ENCODE data around the gene BASP1. TPM values are rescaled to one million over a fixed set of nuclear protein-coding genes. Genes with fewer than 3 reads are reported as not detected.
A peak's percentile ranks its signal among the peaks of the same experiment; 100 is the strongest.
"Not testable (repeated sequence)": the region's sequence is repeated elsewhere in the genome, so short reads cannot be mapped to it uniquely, and the experiment has no call there.

Gene BASP1
- total RNA-seq, 1 donor from 2014 or later, result 411 TPM

DNA sequence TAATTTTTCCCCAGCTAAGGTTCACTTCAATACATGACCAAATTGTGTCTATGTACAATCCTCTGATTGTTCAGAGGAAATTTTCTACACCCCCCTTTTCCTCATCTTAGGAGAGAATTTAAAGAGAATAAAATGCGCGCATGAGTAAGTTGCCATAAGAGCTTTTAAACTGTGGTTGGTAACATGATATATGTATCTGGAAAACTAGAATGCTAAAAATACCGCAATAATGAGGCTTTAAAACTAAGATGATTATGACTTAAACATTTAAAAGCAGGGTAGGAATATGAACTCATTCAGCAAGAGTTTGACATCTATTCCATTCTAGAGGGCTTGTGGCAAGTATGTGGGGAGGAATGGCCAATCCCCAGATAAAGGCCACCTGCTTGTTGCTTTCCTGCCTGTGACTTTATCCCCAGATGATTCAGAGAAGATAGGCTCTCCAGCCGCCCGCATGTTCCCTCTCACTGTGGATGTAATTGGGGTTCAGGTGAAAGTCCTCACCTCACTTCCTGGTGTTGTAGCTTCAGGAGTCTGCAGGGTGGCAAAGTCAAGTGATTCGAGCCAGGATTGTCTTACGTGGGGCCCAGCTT, 26.5 kb upstream of the BASP1 start:
- DNase-seq (ENCODE audit: low spot score in 2 of 2), result no peak

DNA sequence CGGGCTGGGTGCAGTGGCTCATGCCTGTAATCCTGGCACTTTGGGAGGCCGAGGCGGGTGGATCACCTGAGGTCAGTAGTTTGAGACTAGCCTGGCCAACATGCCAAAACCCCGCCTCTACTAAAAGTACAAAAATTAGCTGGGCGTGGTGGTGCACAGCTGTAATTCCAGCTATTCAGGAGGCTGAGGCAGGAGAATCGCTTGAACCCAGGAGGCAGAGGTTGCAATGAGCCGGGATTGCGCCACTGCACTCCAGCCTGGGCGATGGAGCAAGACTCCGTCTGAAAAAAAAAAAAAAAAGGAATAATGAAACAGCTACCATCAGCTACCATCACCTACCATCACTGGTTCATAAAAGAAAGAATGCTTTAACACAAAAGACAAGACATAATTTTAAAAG, 25.9 kb upstream of the BASP1 start:
- FAIRE-seq; DNase-seq (ENCODE audit: low spot score in 2 of 2): not testable (repeated sequence)

More for the DNA sequence above, 26.5 kb upstream of the BASP1 start:
- FAIRE-seq, result no peak

DNA sequence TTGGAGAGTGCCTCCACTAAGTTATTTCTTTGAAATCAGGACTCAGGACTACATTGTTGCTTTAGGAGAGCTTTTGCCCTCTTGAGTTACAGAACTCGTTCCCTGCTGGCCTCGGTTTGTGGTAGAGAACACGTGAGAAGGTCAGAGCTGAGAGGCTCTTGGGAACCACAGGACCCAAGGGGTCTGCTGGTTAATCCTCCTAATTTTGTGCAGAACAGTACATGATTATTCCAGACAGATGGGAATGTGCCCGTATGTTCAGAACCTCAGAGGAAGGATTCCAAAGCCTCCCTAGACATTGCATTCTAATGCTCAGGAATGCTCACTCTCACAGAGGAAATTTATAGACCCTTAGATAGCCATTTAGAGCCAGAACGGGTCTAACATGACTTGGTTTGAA, 25.2 kb upstream of the BASP1 start:
- DNase-seq (ENCODE audit: low spot score in 2 of 2) (no peak), FAIRE-seq (no peak)

DNA sequence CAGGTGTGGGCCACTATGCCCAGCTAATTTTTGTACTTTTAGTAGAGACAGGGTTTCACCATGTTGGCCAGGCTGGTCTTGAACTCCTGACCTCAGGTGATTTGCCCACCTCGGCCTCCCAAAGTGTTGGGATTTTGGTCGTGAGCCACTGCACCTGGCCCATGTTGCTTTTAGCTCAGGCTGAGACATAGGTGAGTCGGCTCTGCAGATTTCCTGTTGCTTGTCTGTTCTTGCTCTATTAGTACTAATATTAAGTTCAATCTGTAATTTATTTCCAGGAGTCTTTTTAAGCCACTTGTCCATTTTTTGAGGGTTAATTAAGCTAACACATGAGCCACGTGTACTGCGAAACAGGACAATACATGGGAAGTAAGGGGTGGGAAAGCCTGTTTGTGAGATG, 21.4 kb upstream of the BASP1 start:
- DNase-seq (ENCODE audit: low spot score in 2 of 2), result no peak
- FAIRE-seq, result no peak

DNA sequence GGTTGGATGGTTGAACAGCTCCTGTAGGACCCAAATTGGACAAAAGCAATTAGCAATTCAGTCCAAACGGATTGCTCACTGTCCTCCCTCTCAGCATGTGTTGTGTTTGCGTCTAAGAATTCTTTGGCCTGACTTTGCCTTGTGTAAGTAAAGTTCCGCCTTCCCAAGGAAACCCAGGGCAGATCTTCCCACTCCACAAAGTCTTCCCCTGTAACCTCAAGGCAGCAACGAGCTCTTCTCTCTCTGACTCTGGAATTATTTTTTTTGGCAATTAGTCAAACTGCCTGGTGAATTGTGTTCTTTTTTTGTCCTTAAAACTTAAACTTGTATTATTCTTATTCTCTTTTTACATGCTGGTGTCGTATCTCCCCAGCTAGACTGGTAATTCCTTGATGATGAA, 20.7 kb upstream of the BASP1 start:
- DNase-seq (ENCODE audit: low spot score in 2 of 2), result no peak
- no peak for FAIRE-seq

DNA sequence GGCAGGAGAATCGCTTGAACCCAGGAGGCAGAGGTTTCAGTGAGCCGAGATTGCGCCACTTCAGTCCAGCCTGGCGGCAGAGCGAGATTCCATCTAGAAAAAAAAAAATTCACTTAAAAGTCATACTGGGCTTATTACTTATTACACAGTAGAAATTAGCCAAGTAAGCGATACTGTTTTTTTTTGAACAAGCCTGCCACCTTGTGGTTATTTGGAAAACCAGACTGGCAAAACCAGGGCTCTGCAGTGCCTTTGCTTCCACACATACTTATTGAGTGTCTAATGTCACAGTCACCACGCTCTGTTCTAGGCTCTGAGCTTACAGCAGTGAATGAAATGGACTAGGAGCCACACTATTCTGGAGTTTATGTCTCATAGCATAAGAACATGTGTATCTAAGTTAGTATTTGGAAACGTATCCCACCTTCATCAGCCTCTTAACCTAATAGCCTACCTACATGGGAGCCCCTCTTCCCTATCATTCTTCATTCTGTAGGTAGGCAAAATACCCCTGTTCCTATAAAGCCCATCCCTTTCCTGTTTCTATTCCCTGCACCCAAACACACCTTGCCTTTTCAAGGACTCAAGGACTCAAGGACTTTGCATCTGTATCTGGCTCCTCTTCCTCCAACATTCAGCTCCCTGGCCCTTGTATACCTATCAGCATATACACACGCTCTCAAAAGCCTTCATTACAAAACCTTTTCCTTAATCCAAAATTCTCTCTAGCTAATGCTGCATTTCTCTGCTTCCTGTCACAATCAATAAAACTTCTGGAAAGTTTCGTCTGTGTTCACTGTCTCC, 13.9 kb upstream of the BASP1 start:
- FAIRE-seq, result peak; percentile 30
- DNase-seq (ENCODE audit: low spot score in 2 of 2), result peak; percentile 43 to 67

DNA sequence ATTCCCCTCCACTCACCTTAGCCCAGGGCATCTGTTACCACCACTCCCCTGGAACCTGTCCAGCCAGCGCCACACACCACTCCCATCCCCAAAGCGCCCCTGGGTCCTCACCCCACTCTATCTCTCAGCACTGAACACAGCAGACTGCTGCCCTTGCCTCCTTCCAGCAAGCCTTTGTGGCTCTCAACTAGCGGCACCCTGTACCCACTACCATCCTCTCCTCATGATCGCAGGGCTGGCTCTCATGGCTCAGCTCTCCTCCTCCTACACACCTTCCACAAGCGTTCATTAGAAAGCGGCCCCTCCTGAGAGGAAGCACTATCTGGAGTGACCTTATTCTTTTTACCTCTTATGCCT, 13.3 kb upstream of the BASP1 start:
- no peak for DNase-seq (ENCODE audit: low spot score in 2 of 2)
- no peak for FAIRE-seq

DNA sequence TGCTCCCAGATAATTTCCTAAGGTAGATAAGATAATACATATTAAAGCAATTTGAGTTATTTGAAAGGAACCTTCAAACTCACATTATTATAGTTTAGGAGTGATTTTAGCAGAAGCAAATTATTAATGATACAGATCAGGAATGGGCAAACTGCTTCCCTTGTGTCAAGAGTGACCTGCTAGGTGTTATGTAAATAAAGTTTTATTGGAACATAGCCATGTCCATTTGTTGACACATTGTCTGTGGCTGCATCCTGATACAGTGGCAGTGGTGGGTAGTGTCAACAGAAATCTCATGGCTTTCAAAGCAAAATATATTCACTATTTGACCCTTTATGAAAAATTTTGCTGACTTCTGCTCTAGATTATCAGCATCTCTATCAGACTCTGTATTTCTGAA, 11.4 kb upstream of the BASP1 start:
- no peak for FAIRE-seq

DNA sequence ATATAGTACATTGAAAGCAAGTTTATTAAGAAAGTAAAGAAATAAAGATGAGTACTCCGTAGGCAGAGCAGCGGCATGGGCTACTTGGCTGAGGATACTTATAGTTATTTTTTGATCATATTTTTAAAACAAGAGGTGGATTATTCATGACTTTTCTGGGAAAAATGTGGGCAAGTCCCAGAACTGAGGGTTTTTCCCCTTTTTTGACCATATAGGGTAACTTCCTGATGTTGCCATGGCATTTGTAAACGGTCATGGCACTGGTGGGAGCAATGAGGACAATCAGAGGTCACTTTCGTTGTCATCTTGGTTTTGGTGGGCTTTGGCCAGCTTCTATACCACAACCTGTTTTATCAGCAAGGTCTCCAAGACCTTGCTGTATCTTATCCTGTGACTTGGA, 5.2 kb upstream of the BASP1 start:
- DNase-seq (ENCODE audit: low spot score in 2 of 2), result no peak
- no peak for FAIRE-seq

More for the DNA sequence above, 11.4 kb upstream of the BASP1 start:
- no peak for DNase-seq (ENCODE audit: low spot score in 2 of 2)

DNA sequence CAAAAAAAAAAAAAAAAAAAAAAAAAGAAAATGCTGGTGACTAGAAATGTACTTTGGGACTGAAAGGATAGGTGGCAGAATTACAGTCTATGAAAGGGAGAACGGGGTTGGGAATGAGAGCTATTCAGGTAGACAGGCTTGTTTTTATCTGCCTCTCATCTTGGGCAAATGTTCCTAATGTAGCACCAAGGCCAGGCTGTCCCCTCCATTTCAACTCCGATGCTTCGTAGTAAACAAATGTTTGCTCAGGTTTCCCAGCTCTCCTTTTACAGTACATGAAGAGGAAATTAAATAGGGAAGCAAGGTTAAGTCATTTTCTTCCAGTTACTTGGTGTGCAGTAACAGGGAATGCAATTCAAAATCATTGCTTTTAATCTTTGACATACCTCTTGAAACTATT, 4.4 kb upstream of the BASP1 start:
- FAIRE-seq (no peak), DNase-seq (ENCODE audit: low spot score in 2 of 2) (no peak)

DNA sequence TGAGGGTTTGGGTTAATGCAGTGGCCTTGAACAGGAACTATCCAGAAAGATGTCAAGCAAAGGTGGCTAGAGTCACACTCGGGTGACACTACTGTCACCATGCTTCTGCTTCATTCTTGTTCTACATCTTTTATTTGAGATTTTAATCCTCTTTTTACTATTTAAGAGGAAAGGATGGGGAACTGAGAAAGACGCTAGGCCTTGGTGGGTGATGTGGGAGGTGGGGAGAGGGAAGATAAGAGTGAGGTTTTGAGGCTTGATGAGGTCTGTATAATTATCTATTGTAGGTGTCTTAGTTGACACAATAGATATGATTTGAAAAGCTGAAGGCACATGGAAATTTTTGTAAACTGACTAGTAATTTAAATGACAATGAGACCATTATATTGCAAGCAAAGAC, 3.5 kb upstream of the BASP1 start:
- no peak for DNase-seq (ENCODE audit: low spot score in 2 of 2)
- no peak for FAIRE-seq

DNA sequence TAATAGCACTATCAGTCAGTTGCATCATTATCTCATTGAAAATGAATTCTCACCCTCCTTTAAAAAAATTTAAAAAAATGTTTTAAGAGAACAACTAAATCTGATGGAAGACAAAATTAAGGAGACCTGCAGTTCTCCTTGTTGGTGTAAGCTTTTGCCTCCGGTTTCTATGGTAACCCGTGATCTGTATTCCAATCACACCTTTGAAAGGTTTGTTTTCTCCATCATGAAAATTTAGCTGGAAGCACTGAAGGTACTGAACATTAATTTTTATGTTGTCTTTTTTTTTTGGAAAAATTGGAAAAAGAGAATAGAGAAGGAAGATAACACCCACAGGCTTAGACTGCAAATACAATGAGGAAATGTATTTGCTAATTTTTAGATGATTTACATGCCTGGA, 2.5 kb upstream of the BASP1 start:
- DNase-seq (ENCODE audit: low spot score in 2 of 2), result no peak

DNA sequence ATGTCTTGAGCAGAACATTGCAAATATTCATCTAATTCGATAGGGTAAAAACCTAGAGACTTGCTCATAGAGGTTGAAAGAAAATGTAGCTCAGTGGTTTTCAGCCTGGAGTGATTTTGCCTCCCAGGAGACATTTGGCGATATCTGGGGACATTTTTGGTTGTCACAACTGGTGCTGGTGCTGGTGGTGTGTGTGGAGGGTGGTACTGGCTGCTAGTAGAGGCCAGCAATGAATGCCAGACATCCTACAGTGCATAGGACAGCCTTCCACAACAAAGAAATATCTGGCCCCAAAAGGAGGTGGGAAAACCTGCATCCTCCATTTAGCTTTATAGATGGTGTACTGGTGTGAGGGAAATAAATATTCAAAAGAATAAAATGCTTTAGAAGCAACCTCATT, 2.1 kb upstream of the BASP1 start:
- FAIRE-seq (no peak), DNase-seq (ENCODE audit: low spot score in 2 of 2) (no peak)

More for the DNA sequence above, 2.5 kb upstream of the BASP1 start:
- FAIRE-seq, result no peak

DNA sequence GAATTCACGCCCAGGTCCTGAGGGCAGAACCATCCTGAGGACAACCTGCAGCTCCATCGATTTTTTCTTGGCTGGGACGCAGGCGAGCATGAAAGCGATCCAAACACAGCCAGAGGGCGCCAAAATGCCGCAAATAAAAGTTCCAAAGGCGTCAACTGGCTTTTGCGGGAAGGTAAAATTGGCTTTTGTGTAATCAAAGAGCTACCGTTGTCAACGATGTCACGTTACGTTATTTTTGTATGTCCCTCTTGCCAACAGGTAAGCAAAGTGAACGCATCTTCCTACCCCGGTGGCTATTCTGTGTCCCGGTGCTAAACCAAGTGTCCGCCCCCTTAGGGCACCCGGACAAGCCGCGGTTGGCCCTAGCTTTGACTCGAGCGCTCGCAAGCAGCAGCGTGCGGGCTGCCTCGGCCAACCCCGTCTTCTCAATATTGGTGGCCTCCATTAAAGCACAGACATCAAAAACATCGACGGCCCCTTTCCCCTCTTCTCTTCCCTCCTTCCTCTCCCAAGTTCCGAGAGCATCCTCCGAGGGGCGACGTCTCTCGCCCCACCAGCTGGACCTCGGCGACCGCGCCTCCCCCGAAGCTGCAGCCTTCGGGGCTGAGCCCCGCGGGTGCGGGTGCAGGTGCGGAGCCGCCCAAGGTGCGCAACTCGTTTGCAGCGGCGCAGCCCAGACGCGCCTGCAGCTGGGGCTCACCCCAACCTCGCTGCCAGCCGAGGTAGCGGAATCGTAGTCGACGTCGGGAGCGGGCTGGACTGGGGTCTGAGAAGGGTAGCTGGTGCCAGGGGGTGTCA, 1.1 kb upstream of the BASP1 start:
- FAIRE-seq (no peak), DNase-seq (ENCODE audit: low spot score in 2 of 2) (peak; percentile 59 to 75)

DNA sequence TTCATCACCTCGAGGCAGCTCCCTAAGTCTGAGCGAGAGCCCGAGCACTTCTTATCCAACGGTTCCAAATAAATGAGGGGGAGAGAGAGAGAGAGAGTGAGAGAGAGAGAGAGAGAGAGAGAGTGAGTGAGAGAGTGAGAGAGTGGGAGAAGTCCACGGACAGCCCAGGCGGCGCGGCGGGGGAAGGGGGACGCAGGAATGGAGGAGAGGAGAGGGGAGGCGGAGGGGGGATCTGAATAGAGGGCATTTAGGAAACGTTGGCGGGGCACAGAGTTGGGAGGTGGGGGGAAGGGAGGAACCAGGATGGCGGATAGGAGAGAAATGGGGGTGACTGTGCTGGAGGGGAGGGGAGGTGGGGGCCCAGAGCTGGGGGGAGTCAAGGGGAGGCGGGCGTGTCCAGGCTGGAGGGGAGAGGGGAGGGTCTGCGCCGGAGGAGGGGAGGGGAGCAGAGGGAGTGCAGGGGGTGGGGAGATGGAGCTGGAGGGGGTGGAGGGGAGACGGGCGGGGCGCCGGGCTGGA, 398 bp upstream of the BASP1 start:
- no peak for DNase-seq (ENCODE audit: low spot score in 2 of 2)
- no peak for FAIRE-seq

DNA sequence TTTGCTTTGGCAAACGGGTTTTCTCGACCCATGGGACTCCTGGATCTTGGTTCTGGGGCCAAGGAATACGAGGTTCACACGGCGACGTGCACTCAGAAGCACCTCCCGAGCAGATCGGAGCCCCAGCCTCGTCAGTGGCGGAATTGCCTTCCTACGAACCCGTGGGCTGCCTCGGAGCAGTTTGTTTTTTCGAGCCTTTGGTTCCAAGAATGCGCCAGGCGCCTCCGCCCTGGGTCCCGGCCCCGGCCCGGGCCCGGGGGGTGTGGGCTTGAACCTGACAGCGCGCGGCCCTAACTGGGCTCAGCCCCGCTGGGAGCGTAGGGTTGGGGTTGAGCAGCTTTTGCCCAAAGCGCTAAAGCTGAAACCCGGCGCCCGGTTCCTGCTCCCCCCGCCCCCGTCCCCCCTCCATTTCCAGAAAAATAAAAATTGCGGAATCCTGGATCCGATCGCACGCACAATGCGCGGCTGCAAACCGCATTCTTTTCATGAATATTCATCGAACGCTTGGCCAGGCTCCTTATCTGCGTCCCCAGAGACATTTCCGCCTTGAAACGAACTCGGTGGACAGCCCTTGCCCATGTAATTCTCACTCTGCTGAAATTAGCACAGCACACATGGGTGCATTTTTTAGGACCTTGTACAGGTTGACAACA, 1.0 kb downstream of the BASP1 start:
- no peak for FAIRE-seq
- DNase-seq (ENCODE audit: low spot score in 2 of 2), result peak in 1 of 2 donors; percentile 29

DNA sequence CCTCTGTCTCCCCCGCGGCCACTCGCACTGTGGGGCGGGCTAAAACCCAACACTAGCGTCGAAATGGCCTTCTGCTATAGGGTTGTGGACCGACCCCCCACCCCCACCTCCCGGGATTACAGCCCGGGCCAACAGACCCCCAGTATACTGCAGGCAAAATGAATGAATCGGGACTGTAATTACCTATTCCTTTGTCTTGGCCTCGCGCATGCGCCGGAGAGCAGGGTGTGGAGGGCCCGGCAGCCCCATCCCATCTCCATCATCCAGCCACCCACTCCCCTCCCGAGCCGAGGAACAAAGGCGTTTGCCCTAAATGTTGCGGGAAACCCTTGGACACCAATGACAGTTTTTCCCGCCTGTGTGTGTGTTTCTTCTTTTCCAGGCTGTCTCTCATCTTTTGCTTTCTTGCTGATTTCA, 1.6 kb downstream of the BASP1 start:
- no peak for FAIRE-seq

DNA sequence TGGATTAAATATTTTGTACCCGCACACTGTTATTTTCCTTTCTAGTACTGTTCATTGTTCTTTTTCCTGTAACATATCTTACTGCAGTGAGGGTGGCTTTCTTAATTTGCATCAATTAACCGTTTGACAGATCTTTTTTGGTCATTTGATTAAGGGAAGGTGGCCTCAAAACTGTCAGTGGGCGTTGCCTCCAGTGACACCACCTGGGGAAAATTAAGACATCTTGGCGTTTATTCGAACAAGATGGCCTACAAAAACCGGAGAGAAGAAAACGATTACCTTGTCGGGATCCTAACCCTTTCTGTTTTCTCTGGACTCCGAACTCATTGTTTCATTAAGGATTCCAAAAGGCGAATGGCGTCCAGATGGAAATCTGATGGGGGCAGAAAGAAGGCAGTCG, 2.0 kb downstream of the BASP1 start:
- no peak for FAIRE-seq
- DNase-seq (ENCODE audit: low spot score in 2 of 2), result no peak

More for the DNA sequence above, 1.6 kb downstream of the BASP1 start:
- DNase-seq (ENCODE audit: low spot score in 2 of 2), result no peak

DNA sequence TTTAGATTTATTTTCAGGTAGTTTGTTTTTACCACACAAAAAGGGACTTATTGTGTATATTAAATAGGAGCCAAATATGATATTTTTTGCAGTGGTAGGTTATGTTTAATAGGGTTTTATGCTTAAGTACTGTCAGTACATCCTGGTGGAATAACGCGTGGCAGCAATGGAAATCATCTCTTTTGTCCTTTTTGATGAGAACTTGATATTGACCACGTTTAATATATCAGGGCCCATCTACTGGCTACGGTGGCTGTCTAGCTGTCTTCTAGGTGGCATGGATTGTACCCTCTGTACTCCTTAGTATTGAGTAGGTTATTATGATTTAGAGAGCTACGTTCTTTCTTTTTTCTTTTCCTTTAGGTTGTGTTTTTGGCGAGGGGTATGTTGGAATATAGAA, 2.6 kb downstream of the BASP1 start:
- FAIRE-seq (no peak), DNase-seq (ENCODE audit: low spot score in 2 of 2) (no peak)

DNA sequence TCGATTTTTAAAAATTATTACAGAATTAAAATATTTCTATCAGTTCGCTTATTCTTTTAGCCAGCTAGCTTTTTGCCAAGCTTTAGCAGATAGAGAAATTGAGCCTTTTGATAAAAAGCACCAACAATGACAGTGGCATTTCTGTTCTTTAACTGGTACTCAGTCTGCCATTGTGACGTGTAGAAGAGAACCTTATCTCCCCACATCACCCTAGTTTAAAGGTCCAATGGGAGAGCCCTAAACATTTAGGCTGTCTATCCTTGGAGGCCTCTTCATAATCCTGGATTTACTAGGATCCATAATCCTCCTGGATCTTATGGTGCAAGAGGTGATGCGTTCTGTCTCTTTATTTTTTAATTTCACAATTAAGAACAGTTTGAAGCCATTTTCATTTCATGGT, 3.0 kb downstream of the BASP1 start:
- FAIRE-seq, result no peak
- DNase-seq (ENCODE audit: low spot score in 2 of 2), result no peak
